NOMO-1 treated with dmso at 0.1 percent for 144 hours (cell line): Measurements from ENCODE around the gene MAPKAP1.

Experiments used
- DNase-seq: peaks from one replicate; lab custom pipeline; 2025; ENCODE audit not compliant: unreplicated experiment; lab: John Stamatoyannopoulos, UW

Gene MAPKAP1

GRCh38 chr9:125463926-125464325 is 243.1 kb downstream of the MAPKAP1 start:
- DNase-seq: no peak

- no peak for DNase-seq
Measured at GRCh38 chr9:125462861-125463291, 244.1 kb downstream of the MAPKAP1 start.

- no peak for DNase-seq
Measured at GRCh38 chr9:125461636-125462190, 245.3 kb downstream of the MAPKAP1 start.

GRCh38 chr9:125460883-125461635 is 245.9 kb downstream of the MAPKAP1 start:
- no peak for DNase-seq

- DNase-seq: no peak
Measured at GRCh38 chr9:125460346-125460745, 246.7 kb downstream of the MAPKAP1 start.

- DNase-seq: no peak
Measured at GRCh38 chr9:125457357-125457756, 249.7 kb downstream of the MAPKAP1 start.

- DNase-seq: no peak
Measured at GRCh38 chr9:125455876-125456275, 251.1 kb downstream of the MAPKAP1 start.

GRCh38 chr9:125455132-125455531 is 251.9 kb downstream of the MAPKAP1 start:
- no peak for DNase-seq

- no peak for DNase-seq
Measured at GRCh38 chr9:125447202-125447802, 259.7 kb downstream of the MAPKAP1 start.

GRCh38 chr9:125446561-125447094 is 260.4 kb downstream of the MAPKAP1 start:
- no peak for DNase-seq

GRCh38 chr9:125444956-125445506 is 262.0 kb downstream of the MAPKAP1 start:
- no peak for DNase-seq

GRCh38 chr9:125444166-125444565 is 262.8 kb downstream of the MAPKAP1 start:
- no peak for DNase-seq

- no peak for DNase-seq
Measured at GRCh38 chr9:125443367-125443766, 263.6 kb downstream of the MAPKAP1 start.

GRCh38 chr9:125442452-125442851 is 264.6 kb downstream of the MAPKAP1 start:
- DNase-seq: no peak

- no peak for DNase-seq
Measured at GRCh38 chr9:125440411-125440810, 266.6 kb downstream of the MAPKAP1 start.

- no peak for DNase-seq
Measured at GRCh38 chr9:125439434-125440272, 267.4 kb downstream of the MAPKAP1 start.

GRCh38 chr9:125438506-125439433 is 268.2 kb downstream of the MAPKAP1 start:
- no peak for DNase-seq

- DNase-seq: no peak
Measured at GRCh38 chr9:125437771-125438221, 269.2 kb downstream of the MAPKAP1 start.

GRCh38 chr9:125436613-125437443 is 270.2 kb downstream of the MAPKAP1 start:
- DNase-seq: peak; percentile 73
